ENCODE results near the gene KLF11.
"Not testable (repeated sequence)": the region's sequence is repeated elsewhere in the genome, so short reads cannot be mapped to it uniquely, and the experiment has no call there.

KLF11 gene

DNA sequence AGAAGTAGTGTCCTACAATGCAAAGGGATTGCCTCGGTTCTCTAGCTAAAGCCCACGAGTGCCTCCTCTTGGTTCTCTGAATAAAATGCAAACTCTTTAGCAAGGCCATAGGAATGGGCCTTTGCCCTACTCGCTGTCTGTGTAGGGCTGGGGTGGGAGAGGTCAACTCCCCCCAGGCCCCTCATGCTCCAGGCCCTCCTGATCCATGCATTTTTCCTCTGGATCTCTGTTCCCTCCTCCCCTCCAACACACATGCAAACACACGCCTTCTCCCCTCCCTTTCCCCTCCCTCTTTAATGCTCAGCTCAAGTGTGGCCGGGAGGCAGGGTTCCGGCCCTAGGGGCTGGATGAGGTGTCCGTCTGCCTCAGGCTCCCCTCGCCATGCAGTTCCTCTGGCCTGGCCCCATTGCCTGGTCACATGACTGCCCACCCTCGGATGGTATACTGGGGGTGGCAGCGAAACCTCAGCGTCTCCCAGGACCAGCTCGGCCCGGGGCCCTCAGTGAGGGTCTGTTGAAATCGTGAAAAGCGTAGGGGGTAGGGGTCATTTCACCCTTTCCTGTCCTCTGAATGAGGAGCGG, 14.9 kb upstream of the KLF11 start:
- no peak overlapping the region for H3K4me3 ChIP-seq (replicated peaks; ENCODE audit: low read depth, low read length)
- no peak for DNase-seq (ENCODE audit: low read depth)
- TF ChIP-seq, protein P1, sequence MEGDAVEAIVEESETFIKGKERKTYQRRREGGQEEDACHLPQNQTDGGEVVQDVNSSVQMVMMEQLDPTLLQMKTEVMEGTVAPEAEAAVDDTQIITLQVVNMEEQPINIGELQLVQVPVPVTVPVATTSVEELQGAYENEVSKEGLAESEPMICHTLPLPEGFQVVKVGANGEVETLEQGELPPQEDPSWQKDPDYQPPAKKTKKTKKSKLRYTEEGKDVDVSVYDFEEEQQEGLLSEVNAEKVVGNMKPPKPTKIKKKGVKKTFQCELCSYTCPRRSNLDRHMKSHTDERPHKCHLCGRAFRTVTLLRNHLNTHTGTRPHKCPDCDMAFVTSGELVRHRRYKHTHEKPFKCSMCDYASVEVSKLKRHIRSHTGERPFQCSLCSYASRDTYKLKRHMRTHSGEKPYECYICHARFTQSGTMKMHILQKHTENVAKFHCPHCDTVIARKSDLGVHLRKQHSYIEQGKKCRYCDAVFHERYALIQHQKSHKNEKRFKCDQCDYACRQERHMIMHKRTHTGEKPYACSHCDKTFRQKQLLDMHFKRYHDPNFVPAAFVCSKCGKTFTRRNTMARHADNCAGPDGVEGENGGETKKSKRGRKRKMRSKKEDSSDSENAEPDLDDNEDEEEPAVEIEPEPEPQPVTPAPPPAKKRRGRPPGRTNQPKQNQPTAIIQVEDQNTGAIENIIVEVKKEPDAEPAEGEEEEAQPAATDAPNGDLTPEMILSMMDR (IDR thresholded peaks at IDR 0.05; ENCODE audit: low read length, missing control alignments) = no peak

DNA sequence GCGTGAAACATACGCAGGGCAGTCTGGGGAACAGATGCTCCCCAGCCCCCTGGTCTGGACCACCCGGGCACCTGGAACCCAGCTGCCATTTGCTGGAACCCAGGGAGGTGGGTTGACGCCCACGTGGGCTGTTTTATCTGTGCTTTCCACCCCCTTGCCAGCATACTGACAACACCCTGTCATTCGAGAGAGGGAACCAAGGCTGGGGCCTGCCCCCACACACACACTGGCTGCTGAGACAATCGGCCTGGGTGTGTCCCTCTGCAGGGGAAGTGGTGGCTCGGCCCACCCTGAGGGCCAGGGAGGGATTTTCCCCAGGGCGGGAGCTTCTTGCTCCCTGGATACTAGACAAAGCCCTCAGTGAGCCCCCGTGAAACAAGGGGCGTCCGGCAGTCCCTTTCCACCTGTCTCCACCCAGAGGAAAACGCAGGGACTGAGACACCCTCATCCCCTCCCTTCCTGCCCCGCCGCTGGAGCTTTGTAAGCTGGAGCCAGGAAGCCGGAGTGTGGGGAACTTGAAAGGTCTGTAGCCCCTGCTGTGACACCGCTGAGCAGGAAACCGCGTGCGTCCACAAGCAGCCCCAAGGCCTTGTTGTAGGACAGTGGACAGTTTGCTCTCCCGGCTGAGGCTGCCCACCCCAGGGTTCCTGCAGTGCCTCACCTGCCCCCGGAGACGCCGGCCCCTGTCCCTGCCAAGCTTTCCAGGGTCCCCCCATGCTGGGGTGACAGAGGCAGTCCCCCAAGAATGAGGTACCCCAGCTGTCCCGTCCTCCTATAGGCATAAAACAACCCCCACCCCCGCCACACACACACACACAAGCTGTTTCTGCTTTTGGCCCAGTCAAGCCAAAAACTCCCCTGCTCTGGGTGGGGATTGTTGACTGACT, 14.1 kb upstream of the KLF11 start:
- no peak for DNase-seq (ENCODE audit: low read depth)
- no peak overlapping the region for H3K4me3 ChIP-seq (replicated peaks; ENCODE audit: low read depth, low read length)
- TF ChIP-seq, protein P1 (IDR thresholded peaks at IDR 0.05; ENCODE audit: low read length, missing control alignments) = no peak

DNA sequence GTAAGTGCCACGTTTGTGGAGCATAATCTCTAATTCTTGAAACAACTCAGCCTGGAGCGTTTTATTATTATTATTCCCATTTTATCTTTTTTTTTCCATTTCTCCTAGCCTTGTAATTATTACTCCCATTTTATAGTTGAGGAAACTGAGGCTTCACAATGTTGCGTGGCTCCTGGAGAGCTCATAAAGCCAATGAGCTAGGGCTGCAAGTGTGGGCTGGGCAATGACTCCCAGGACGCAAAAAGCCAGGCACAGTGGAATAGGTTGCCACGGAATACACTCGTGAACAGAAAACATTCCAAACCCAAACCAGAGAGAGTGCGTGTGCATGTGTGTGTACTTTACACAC, 13.5 kb upstream of the KLF11 start:
- no peak for DNase-seq (ENCODE audit: low read depth)
- no peak overlapping the region for H3K4me3 ChIP-seq (replicated peaks; ENCODE audit: low read depth, low read length)
- TF ChIP-seq, protein P1 (IDR thresholded peaks at IDR 0.05; ENCODE audit: low read length, missing control alignments) = no peak

DNA sequence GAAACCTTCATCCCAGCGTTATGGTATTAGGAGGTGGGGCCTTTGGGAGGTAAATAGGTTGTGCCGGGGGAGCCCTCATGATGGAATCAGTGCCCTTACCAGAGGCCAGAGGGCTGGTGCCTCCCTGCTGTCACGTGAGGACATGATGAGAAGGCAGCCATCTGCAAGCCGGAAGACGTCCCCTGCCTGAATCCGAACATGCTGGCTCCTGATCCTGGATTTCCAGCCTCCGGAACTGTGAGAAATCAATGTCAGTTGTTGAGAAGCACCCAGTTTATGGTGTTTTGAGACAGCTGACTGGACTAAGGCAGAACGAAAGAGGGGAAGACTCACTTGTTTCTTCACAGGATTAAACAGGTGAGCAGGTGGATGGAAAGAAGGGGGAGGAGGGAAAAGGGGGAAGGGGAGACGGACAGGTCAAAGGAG, 13.0 kb upstream of the KLF11 start:
- no peak overlapping the region for H3K4me3 ChIP-seq (replicated peaks; ENCODE audit: low read depth, low read length)
- TF ChIP-seq, protein P1 (IDR thresholded peaks at IDR 0.05; ENCODE audit: low read length, missing control alignments) = no peak
- DNase-seq (ENCODE audit: low read depth) = no peak

DNA sequence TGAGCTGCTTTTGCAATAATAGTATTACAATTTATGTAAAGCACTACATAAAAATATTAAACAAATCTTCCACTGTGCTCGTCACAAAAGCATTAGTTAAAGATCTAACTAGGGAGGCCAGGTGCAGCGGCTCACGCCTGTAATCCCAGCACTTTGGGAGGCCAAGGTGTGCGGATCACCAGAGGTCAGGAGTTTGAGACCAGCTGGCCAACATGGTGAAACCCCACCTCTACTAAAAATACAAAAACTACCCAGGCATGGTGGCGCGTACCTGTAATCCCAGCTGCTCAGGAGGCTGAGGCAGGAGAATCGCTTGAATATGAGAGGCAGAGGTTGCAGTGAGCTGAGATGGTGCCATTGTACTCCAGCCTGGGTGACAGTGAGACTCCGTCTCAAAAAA, 12.6 kb upstream of the KLF11 start:
- not testable (repeated sequence) for DNase-seq (ENCODE audit: low read depth); H3K4me3 ChIP-seq (replicated peaks; ENCODE audit: low read depth, low read length)

DNA sequence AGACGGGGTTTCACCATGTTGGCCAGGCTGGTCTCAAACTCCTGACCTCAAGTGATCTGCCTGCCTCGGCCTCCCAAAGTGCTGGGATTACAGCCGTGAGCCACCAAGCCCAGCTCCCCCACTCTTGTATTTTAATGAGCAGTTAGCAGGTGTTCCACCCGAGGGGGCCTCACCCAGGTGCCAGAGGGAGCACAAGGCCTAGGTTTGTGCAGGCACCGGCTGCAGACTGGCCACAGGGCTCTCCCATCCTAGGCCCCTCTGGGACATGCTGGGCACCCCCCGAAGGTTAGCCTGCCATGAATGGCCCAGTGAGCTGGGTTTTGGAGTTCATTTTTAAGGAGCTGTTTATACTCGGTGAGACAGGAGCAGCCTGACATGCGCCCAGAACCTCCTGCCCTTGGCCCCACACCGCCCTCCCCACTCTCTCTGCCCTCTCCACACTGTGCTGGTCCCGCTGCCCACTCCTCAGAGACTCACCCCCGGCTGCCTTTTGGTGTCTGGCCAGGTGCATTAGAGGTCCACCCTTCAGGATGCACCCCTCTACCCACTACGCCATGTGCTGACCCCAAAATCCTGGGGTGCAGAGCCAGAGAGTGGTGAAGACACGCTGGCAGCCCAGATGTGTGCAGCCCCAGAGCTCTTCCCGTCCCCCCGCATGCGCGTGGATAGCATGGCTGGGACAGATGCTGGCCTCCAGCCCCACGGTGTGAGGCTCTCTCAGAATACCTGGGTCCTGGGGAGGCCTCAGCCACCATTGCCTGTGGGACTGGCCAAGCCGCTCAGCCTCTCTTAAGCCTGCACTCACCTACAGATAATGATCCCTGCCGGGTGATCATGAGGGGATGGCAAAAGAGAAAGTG, 11.2 kb upstream of the KLF11 start:
- H3K4me3 ChIP-seq (replicated peaks; ENCODE audit: low read depth, low read length) = no peak overlapping the region
- no peak for DNase-seq (ENCODE audit: low read depth)
- TF ChIP-seq, protein P1 (IDR thresholded peaks at IDR 0.05; ENCODE audit: low read length, missing control alignments) = no peak

DNA sequence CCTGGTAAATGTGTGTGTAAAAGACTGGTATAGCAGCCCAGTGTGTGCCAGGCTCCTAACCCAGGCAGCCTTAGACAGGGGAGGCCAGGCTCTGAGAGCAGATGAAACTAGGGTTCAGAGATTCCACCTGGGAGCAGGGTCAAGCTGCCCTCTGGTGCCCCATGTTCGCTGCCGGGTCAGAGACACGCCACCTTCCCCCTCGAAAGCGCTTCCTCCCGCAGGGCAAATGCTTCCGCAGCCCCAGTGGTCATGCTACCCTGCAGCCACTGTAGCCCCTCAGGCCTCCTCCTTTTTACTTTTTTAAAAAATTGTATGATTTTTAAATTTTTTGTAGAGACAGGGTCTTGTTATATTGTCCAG, 10.6 kb upstream of the KLF11 start:
- no peak overlapping the region for H3K4me3 ChIP-seq (replicated peaks; ENCODE audit: low read depth, low read length)
- TF ChIP-seq, protein P1 (IDR thresholded peaks at IDR 0.05; ENCODE audit: low read length, missing control alignments) = no peak
- no peak for DNase-seq (ENCODE audit: low read depth)

All from fibroblast of pulmonary artery (primary cell).